Stimulated activated CD4-positive, alpha-beta T cell treated with anti-CD3 and anti-CD28 coated beads, Interleukin-15, amount 100 ng/mL, for 24 hours (primary cell): ENCODE results near the gene DGKD.
"Not testable (repeated sequence)": the region's sequence is repeated elsewhere in the genome, so short reads cannot be mapped to it uniquely, and the experiment has no call there.

Experiments
- DNase-seq: peaks from one replicate; pipeline ENCODE4 v3.0.0-alpha.2; 2020

Gene DGKD

GRCh38 chr2:233362742-233363141, 8.4 kb downstream of the DGKD start:
- no peak for DNase-seq

- DNase-seq: no peak
Measured at GRCh38 chr2:233363744-233364235, 9.5 kb downstream of the DGKD start.

- DNase-seq: no peak
Measured at GRCh38 chr2:233365861-233366520, 11.7 kb downstream of the DGKD start.

- DNase-seq: no peak
Measured at GRCh38 chr2:233367586-233367985, 13.3 kb downstream of the DGKD start.

- DNase-seq: no peak
Measured at GRCh38 chr2:233368756-233369155, 14.5 kb downstream of the DGKD start.

GRCh38 chr2:233369462-233369861, 15.2 kb downstream of the DGKD start:
- DNase-seq: no peak

GRCh38 chr2:233369897-233370685, 15.8 kb downstream of the DGKD start:
- no peak for DNase-seq

- no peak for DNase-seq
Measured at GRCh38 chr2:233371641-233372040, 17.3 kb downstream of the DGKD start.

- no peak for DNase-seq
Measured at GRCh38 chr2:233372855-233373254, 18.6 kb downstream of the DGKD start.

GRCh38 chr2:233373316-233373715, 19.0 kb downstream of the DGKD start:
- no peak for DNase-seq

GRCh38 chr2:233374776-233375175, 20.5 kb downstream of the DGKD start:
- DNase-seq: not testable (repeated sequence)

GRCh38 chr2:233375490-233376314, 21.4 kb downstream of the DGKD start:
- DNase-seq: no peak

GRCh38 chr2:233379034-233379433, 24.7 kb downstream of the DGKD start:
- DNase-seq: no peak

GRCh38 chr2:233379441-233379840, 25.1 kb downstream of the DGKD start:
- no peak for DNase-seq

GRCh38 chr2:233380132-233380895, 26.0 kb downstream of the DGKD start:
- DNase-seq: no peak

GRCh38 chr2:233380995-233381637, 26.8 kb downstream of the DGKD start:
- DNase-seq: no peak

- DNase-seq: no peak
Measured at GRCh38 chr2:233381638-233381995, 27.3 kb downstream of the DGKD start.

GRCh38 chr2:233384015-233384414, 29.7 kb downstream of the DGKD start:
- DNase-seq: no peak

GRCh38 chr2:233384811-233385488, 30.7 kb downstream of the DGKD start:
- DNase-seq: no peak

GRCh38 chr2:233385489-233386044, 31.3 kb downstream of the DGKD start:
- peak; percentile 38 for DNase-seq

GRCh38 chr2:233386382-233387041, 32.2 kb downstream of the DGKD start:
- DNase-seq: peak; percentile 36
